Activated CD4-positive, alpha-beta T cell treated with anti-CD3 and anti-CD28 coated beads, Interleukin-2, amount 50 U/mL, for 16 hours (primary cell): ENCODE measurements around the gene SLC22A31.

Experiments used
- DNase-seq: peaks from one replicate; pipeline ENCODE4 v3.0.0-alpha.2; 2020

The SLC22A31 gene

DNA sequence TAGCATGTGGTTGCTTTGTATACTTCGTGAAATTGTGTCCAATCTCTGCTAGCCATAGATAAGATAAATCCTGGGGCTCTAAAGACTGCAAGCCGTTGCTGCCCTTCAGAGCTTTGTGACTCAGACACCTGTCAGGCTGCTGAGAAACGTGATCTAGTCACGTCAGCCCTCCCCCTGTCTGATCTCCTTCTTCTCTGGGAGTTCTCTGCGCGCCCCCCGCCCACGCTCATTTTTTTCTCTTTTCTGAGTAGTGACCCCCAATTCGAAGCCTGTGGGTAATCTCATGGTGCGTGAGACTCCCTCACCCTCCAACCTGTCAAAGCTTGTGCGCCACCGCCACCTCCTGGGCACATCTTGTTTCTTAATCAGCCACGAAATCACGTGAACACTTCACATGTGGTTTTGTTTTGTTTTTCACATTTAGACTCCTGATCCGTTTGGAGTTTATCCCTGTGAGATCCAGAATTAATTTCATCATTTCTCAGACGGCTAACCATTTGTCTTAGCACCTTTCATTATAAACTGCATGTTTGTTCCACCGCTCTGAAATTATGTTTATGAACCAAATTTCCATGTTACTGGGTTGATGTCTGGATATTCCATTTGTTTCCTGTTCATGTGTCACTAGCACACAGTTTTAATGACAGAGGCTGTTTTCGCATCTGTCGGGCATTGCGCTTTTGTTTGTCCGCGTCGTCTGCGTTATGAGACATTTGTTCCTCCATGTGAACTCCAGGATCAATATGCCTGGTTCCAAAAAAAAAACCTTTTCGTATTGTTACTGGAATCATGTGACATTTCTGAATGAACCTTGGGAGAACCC lies 16.2 kb upstream of the SLC22A31 start:
- DNase-seq, result peak; percentile 80

GRCh38 chr16:89210904-89211515 lies 10.7 kb upstream of the SLC22A31 start:
- DNase-seq, result no peak

- DNase-seq, result no peak
Observed at GRCh38 chr16:89210165-89210903, 10.0 kb upstream of the SLC22A31 start.

GRCh38 chr16:89209522-89210044 lies 9.2 kb upstream of the SLC22A31 start:
- no peak for DNase-seq

GRCh38 chr16:89207993-89208392 lies 7.7 kb upstream of the SLC22A31 start:
- no peak for DNase-seq

DNA sequence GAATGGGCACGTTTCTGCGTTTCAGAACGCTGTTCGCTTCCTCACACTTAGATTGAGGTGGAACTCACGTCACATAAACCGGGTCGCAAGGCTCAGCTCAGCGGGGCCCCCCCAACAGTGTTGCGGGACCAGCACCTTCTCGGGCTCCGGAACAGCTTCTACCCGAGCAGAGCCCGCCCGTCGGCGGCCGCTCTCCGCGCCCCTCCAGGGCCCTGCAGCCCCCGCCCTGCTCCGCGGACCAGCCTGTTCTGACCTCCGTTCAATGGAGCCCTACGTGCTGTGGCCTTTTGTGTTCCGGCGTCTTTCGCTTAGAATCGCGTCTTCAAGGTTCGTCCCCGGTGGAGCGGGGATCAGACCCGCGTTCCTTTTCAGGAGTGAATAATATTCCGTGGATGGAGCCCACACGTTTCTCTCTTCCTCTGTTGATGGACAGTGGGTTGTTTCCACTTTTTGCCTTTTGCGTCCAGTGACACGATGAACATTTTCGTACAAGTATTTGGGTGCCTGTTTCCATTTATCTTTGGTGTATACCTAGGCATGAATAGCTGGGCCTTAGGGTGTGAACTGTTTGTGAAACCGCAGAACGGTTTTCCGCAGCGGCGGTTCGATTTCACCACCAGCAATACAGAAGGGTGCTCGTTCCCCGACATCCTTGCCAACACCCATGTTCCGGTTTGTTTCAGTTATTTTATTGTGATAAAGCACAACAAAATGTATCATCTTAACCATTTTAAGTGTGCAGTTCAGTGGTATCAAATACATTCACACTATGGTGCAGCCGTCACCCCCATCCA lies 2.3 kb upstream of the SLC22A31 start:
- no peak for DNase-seq

DNA sequence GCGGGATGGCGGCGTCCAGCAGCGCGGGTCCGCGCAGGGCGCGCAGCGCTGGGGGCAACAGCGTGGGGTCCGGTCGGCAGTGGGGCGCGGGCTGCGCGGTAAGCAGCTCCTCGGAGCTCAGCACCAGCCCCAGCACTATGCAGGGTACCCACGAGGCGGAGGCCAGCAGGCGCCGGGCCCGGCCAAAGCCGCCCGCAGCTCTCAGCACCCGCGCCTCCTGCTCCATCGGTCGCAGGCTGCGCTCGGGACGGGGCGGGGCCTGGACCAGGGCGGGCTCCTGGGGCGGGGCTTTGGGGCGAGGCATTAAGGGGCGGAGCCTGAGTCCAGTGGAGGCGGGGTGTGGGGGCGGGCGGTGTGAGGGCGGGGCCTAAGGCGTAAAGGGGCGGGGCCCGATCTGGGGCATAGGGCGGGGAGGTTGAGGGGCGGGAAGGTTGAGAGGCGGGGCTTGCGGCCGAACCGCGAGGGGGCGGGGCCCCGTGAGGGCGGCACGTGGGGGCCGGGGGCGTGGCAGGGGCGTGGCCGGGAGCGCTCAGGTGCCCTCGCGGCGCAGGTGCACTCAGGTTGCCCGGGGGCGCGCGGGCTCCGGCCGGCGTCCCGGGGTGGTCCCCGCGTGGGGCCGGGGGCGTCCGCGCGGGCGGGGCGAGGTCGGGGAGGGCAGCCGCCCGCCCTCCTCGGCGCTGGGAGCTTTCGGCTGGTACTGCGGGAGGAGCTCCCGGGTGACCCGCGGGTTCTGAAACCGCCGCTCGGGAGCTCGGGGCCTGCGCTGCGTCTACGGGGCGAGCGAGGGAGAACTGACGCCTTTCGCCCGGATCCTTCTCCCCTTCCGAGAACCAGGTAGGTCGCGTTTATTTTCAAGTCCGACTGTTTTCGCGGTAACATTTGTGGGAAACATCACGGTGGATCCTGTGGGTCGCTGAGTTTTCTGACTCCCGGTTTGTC lies 1.4 kb upstream of the SLC22A31 start:
- peak; percentile 84 for DNase-seq

DNA sequence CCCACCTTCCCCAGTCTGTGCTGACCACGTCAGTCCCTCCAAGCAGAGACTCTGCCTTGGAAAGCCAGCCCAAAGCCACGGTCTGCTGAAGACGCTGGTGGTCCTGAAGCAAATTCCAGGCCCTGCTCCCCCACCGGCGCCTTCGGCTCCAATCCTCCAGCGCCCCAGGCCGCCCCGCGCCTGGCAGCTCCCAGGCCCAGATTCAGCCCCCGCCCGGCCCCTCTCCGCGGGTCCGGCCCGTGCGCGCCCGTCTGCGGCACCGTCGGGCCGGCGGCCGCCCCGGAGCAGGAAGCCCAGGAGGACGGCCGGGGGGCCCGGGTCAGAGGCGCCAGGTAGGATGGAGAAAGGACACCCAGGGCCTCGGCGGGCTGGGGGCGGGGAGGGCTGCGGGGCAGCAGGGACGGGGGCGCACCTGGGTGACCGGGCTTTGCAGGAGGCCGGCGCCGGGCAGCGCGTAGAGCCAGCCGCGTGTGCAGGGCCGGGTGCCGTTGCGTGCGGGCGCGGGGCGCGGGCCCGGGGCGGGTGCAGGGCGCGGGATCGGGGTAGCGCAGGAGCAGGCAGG lies 594 bp upstream of the SLC22A31 start:
- no peak for DNase-seq

GRCh38 chr16:89199241-89200123 lies 855 bp downstream of the SLC22A31 start:
- no peak for DNase-seq

DNA sequence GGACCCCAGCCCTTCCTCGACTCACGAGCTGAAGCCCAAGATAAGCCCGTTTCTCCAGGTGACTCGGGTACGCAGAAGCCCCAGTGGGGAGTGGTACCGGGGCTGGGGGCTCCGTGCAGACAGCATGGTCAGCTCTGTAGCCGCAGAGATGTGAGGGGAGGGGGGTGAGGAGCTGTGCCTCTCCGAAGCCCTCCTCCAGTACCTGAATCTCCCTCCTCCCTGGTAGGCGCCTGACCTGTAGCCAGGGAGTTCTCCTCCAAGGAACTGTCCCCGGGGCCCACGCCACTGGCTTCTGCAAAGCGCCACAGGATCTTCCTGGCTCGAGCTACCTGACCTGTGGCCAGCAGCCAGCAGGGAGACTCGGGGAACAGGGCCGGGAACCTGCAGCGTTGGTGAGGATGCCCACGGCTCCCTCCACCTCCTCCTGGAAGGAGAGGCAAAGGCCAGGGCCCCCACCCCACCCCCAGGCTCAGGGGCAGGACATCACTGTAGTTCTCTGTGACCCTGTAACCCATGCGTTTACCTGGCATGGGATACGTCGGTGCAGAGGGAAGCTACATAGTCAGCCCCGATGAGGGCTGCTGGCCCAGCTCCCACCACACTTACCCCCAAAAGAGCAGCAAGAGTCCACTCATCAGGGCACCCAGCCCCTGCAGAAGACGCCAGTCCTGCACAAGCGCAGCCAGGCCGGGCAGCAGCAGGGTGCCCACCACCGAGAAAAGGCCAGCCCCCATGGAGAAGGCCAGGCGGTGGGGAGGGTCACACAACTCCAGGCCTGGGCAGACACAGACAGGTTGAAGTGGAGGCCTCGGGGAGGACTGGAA lies 1.7 kb downstream of the SLC22A31 start:
- DNase-seq, result no peak

DNA sequence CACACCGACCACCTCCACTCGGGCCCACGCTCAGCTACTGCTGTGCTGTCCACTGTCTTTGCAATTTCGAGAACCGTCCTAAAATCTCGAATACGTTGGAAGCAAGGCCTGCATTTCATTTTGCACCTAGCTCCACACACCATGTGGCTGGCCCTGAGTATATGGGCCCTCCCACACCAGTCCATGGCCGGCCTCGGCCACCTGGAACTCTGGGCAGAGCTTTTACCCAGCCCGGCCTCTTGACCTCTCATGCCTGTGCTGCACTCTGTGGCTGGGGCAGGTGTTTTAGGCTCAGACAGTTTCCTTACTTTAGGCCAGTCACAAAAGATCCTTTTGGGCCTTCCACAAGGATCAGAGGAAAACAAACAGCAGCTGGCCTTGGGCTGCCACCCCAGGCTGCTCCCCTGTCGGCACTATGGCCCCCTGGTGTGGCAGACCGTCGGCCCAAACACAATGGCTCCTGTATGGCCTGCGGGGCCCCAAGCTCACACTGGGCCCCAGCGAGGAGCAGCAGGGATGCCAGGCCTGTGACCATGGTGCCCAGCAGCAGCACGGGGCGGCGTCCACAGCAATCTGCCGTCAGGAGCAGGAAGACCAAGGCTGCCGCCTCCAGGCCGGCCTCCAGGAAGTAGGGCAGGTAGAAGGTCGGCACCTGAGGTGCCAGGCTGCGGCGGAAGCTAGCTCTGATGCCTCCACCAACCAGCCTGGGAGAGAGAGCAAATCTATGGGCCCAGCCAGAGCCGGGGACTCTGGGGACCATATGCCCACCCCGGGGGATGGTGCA lies 2.5 kb downstream of the SLC22A31 start:
- DNase-seq, result no peak

DNA sequence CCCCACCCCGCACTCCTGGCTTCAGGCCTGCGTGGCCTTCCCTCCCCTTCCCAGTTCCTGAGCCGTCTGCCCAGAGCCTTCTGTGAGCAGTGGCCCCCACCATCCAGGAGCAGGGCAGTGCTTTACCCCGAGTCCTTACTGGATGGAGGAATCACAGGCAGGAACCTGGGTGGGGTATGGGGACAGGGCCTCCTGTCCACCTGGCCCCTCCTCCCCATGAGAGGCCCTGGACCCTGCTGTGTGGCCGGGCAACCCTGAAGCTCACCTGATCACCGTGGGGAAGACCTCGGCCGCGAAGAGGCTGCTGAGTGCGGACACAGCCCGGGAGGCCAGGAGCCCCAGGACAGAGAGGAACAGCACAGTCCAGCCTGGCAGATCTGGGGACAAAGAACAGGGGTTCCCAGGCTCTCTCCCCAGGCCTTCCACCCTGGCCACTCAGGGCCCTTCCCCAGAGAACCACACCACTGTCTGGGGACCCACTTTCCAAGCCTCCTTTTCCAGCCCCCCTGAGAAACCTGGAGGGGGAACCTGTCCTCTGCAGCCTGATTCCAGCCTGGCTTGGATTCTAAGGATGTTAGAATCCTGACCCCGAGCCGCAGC lies 3.2 kb downstream of the SLC22A31 start:
- DNase-seq, result no peak

GRCh38 chr16:89195521-89196171 lies 4.7 kb downstream of the SLC22A31 start:
- DNase-seq, result no peak

DNA sequence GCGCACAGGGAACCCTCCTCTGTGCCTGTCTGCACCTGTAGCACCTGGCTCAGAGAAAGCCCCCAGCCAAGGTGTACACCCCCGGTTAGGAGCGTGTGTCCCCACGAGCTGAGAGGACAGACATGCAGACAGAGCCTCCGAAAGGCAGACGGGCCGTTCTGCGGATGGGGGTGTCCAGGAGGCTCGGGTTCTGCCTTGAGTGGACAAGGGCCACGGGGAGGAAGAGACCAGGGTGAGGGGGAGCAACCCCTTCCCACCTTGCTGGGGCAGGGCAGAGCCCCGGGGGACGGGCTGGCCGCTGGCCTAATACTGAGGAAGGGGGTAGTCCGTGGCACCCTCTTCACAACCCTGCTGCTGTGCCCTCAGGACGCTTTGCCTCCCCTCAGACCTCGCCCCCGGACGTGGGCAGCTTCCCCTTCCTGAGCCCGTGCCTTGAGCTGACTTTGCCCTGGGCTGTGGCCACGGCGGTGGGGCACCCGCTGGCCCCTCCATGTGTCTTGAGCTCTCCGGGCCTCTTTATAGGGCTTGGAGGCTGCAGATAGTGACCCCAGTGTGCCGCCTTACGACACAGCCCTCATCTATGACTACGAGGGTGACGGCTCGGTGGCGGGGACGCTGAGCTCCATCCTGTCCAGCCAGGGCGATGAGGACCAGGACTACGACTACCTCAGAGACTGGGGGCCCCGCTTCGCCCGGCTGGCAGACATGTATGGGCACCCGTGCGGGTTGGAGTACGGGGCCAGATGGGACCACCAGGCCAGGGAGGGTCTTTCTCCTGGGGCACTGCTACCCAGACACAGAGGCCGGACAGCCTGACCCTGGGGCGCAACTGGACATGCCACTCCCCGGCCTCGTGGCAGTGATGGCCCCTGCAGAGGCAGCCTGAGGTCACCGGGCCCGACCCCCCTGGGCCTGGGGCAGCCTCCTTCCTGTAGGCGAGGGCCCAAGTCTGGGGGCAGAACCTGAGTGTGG lies 5.7 kb downstream of the SLC22A31 start:
- DNase-seq, result no peak

- no peak for DNase-seq
Observed at GRCh38 chr16:89193576-89194293, 6.6 kb downstream of the SLC22A31 start.
